GM12864 (cell line): ENCODE measurements around the gene ZNF358.
"Not testable (repeated sequence)": the region's sequence is repeated elsewhere in the genome, so short reads cannot be mapped to it uniquely, and the experiment has no call there.

ENCODE experiments used
- DNase-seq: peaks from one replicate; pipeline ENCODE4 v3.0.0-alpha.2; 2011; ENCODE audit warnings: low read depth
- H3K4me3 ChIP-seq: 2 replicates; pipeline ENCODE4 v1.5.1; 2011; ENCODE audit warnings: mild to moderate bottlenecking, low read depth, low read length, control low read depth
- CTCF ChIP-seq: IDR thresholded peaks from 2 replicates; pipeline ENCODE4 v1.5.1; 2011; ENCODE audit warnings: low read depth, mild to moderate bottlenecking, moderate library complexity, low read length, control low read depth, inconsistent platforms; ENCODE audit errors: missing control alignments

The ZNF358 gene

GRCh38 chr19:7533925-7534480, 18.1 kb downstream of the ZNF358 start:
- DNase-seq = peak; percentile 67
- peak overlapping the region; percentile 91 for H3K4me3 ChIP-seq
- TF ChIP-seq CTCF = no peak

GRCh38 chr19:7534531-7535046, 18.7 kb downstream of the ZNF358 start:
- no peak for DNase-seq
- peak overlapping the region; percentile 91 for H3K4me3 ChIP-seq
- TF ChIP-seq CTCF = no peak

- H3K4me3 ChIP-seq = peak within 1 kb of the TSS; percentile 91
- no peak for TF ChIP-seq CTCF
- peak; percentile 73 for DNase-seq
These were observed 19.4 kb downstream of the ZNF358 start, which contains the start of gene PNPLA6 for GRCh38 chr19:7535047-7535997. PNPLA6 (plus strand) TSS chr19:7535717; CDS start chr19:7535789, 72 bp downstream.

- H3K4me3 ChIP-seq = peak overlapping the region; percentile 91
- no peak for DNase-seq
- TF ChIP-seq CTCF = no peak
These were observed 20.2 kb downstream of the ZNF358 start for GRCh38 chr19:7535998-7536695.

- not testable (repeated sequence) for DNase-seq, H3K4me3 ChIP-seq
These were observed 23.1 kb downstream of the ZNF358 start for GRCh38 chr19:7538990-7539389.

GRCh38 chr19:7539827-7540425, 24.0 kb downstream of the ZNF358 start:
- no peak for TF ChIP-seq CTCF
- no peak for DNase-seq
- H3K4me3 ChIP-seq = no peak overlapping the region
